Coronary artery (tissue), 2 donors: ENCODE measurements around the gene USP5.

ENCODE experiments used
- DNase-seq: peaks from one replicate; pipeline ENCODE4 v3.0.0-alpha.2; 2017; ENCODE audit warnings: low spot score
- H3K27ac ChIP-seq, 2 donors: fragments of 200-600 bp; sonication (generic); one replicate each; pipeline ENCODE4 v1.5.1; 2016 to 2019
- H3K4me3 ChIP-seq: fragments of 200-600 bp; sonication (generic); 2 replicates; pipeline ENCODE4 v1.5.1; 2016; ENCODE audit warnings: mild to moderate bottlenecking, moderate library complexity
- TF ChIP-seq, protein P1 (sequence below): fragments of 200-600 bp; sonication (generic); IDR thresholded peaks from one replicate; pipeline ENCODE4 v1.5.1; 2019; ENCODE audit warnings: antibody characterized with exemption

Gene USP5

DNA sequence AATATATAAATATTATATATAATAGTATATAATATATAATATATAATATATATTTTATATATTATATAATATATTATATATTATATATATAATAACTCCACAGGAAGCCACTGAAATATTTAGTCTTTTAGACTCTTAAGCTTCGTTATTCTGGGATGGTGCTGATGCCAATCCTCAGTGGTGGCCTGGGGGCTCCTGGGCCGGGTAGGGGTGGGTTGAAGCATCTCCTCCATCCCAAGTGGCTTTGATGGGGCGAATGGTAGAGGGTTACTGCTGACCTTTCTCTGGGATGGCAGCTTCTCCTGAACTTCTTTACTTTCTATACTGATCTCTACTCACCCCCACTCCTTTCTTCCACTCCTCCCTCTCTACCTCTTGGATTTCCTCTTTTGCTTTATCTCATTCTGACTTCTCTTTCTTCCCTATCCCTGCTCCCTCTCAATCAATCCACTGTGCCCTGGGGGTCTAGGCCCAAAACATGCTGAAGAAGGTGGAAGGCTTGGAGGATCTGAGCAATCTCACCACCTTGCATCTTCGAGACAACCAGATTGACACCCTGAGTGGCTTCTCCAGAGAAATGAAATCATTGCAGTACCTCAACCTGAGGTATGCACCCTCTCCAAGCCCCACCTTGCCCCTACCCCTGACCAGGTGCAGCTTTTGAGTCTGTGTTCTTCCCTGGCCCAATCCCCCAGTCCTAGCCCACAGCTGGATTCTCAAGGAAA, 57.6 kb downstream of the USP5 start:
- Histone ChIP-seq H3K4me3 (no peak overlapping the region), H3K27ac (no peak overlapping the region)
- TF ChIP-seq, protein P1, sequence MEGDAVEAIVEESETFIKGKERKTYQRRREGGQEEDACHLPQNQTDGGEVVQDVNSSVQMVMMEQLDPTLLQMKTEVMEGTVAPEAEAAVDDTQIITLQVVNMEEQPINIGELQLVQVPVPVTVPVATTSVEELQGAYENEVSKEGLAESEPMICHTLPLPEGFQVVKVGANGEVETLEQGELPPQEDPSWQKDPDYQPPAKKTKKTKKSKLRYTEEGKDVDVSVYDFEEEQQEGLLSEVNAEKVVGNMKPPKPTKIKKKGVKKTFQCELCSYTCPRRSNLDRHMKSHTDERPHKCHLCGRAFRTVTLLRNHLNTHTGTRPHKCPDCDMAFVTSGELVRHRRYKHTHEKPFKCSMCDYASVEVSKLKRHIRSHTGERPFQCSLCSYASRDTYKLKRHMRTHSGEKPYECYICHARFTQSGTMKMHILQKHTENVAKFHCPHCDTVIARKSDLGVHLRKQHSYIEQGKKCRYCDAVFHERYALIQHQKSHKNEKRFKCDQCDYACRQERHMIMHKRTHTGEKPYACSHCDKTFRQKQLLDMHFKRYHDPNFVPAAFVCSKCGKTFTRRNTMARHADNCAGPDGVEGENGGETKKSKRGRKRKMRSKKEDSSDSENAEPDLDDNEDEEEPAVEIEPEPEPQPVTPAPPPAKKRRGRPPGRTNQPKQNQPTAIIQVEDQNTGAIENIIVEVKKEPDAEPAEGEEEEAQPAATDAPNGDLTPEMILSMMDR = no peak
- no peak for DNase-seq

DNA sequence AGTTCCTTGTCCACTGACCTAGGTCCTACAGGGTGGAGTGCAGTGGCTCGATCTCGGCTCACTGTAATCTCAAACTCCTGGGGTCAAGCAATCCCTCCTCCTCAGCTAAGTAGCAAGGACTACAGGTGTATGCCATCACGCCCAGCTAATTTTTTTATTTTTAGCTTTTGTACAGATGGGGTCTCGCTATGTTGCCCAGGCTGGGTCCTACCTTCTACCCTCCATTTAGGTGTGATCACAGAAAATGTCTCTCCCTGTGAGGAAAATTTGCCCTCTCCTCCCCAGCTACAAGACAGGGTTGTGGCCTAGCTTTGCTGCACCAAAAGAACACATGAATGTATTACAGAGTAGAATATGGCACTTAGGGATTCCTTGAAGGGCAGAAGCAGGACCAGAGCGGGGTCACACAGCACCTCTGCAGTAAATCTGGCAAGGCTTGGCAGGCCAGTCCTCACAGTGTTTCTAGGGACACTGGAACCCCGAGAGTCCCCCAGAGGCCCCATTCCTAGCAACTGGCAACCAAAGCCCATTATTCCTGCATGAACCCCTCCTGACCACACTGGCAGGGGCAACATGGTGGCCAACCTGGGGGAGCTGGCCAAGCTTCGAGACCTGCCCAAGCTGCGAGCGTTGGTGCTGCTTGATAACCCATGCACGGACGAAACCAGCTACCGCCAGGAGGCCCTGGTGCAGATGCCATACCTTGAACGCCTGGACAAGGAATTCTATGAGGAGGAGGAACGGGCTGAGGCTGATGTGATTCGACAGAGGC, 60.4 kb downstream of the USP5 start:
- Histone ChIP-seq H3K4me3 (no peak overlapping the region), H3K27ac (no peak overlapping the region)
- no peak for DNase-seq
- TF ChIP-seq, protein P1 = no peak

DNA sequence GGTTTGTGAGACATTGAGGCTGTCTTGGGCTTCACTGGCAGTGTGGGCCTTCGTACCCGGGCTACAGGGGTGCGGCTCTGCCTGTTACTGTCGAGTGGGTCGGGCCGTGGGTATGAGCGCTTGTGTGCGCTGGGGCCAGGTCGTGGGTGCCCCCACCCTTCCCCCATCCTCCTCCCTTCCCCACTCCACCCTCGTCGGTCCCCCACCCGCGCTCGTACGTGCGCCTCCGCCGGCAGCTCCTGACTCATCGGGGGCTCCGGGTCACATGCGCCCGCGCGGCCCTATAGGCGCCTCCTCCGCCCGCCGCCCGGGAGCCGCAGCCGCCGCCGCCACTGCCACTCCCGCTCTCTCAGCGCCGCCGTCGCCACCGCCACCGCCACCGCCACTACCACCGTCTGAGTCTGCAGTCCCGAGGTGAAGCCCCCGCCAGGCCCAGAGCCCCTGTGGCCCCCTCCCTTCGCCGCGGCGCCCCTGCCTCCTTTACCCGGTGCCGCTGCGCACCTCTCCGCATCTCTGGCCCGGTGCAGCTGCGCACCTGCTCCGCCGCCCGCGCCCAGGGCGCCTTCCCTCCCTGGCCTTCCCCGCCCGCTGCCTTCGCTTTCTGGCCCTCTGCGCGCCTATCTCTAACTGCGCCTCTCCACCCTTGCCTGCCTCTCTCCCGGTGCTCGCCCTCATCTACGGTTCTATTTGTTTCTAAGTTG, 62.4 kb downstream of the USP5 start, which contains the start of gene ENO2:
ENO2 (plus strand) TSS at position 335 of the 701 bp plus-strand sequence. CDS start 1,253 bp downstream, outside the sequence.
- TF ChIP-seq, protein P1 = no peak
- H3K4me3 ChIP-seq = peak within 1 kb of the TSS; percentile 79
- H3K27ac ChIP-seq = peak within 1 kb of the TSS; percentile 90 to 96
- DNase-seq = peak; percentile 87

DNA sequence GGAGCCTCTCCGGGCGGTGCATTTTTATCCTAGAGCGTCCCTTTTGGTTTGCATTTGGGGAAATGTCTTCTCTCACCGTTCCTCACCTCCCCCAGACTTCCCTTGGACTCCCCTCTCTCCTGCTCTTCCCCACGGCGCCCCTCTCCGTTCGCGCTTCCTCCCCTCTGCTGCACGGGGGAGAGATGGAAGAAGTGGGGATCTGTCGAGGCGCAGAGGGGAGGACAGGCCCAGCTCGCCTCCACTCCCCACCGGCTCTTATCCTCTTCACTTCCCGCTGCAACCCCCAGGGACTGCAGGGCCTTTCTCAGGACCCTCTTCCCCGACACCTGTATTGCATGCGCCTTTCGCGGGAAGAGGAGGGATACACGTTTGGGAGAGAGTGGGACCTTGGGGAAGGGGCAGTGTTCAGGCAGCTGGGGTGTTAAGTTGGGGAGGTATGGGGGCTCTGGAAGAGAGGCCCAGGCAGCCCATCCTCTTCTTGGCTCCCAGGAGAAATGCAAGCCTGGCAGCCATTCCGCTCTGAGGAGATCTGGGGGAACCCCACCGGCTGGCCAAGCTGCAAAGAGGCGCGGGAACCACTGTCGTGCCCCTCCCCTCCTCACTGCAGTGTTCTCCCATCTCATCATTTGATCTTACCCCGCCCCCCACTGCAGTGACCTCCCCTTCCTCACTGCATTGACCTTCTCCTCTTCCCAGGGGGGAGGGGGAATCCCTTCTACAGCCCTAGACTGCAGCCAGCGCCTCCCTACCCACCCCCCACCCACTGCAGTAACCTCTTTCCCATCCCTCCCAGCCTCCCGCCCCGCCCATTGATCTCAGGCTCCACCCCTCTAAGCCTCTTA, 63.2 kb downstream of the USP5 start:
- DNase-seq = no peak
- Histone ChIP-seq H3K4me3 (peak overlapping the region; percentile 79), H3K27ac (peak overlapping the region; percentile 90 to 96)
- TF ChIP-seq, protein P1 = no peak

DNA sequence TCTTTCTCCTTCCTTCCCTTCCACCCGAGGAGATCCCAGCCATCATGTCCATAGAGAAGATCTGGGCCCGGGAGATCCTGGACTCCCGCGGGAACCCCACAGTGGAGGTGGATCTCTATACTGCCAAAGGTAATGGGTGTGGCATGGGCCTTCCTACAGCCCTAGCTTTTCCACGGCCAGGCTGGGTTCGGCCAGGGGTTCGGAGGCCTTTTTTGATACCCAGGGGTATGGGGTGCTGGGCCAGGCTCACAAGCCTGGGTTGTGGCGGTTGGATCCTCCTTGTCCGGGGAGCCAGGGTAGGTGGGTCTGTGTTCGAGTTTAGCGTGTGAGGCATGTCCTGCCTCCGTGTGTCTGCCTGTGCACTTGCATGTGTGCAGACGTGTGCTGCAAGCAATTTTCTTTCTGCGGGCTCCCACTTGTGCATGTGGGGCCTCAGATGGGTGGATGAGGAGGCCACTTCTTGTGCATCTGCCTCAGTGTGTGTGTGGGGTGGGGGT, 63.9 kb downstream of the USP5 start:
- no peak for DNase-seq
- Histone ChIP-seq H3K4me3 (peak overlapping the region; percentile 79), H3K27ac (peak overlapping the region in 1 of 2 donors; percentile 96)
- TF ChIP-seq, protein P1 = no peak
